Muscle of leg (tissue), 16 donors: ENCODE measurements around the gene ADGRF4. TPM values are rescaled to one million over a fixed set of nuclear protein-coding genes. Genes with fewer than 3 reads are reported as not detected.

Experiments used
- DNase-seq: peaks from one replicate; pipeline ENCODE4 v3.0.0; 2013
- H3K27ac ChIP-seq: one replicate; pipeline ENCODE4 v1.5.1; 2013; ENCODE audit warnings: mild to moderate bottlenecking, low read length, control low read depth
- H3K27me3 ChIP-seq: one replicate; pipeline ENCODE4 v1.6.1; 2013; ENCODE audit warnings: low read length; ENCODE audit not compliant: control insufficient read depth, insufficient read depth
- H3K36me3 ChIP-seq: one replicate; pipeline ENCODE4 v1.6.1; 2013; ENCODE audit warnings: low read length; ENCODE audit not compliant: control insufficient read depth, insufficient read depth
- H3K4me1 ChIP-seq: one replicate; pipeline ENCODE4 v1.6.1; 2013; ENCODE audit warnings: low read length; ENCODE audit not compliant: control insufficient read depth, insufficient read depth
- H3K4me3 ChIP-seq: one replicate; pipeline ENCODE4 v1.5.1; 2013; ENCODE audit warnings: low read length, control low read depth
- H3K9me3 ChIP-seq: replicated peaks from 2 replicates; pipeline ENCODE4 v1.6.1; 2013; ENCODE audit warnings: low read depth, low read length; ENCODE audit not compliant: control insufficient read depth
- WGBS: methylation state at CpG from one replicate; pipeline ENCODE4 v1.1.5; 2013; ENCODE audit warnings: missing lambda C conversion rate; ENCODE audit not compliant: insufficient coverage; 5-methylcytosine and 5-hydroxymethylcytosine counted together
- long read RNA-seq, 11 donors: transcript quantifications; one replicate each; lab custom pipeline, GENCODE V29; 2026
- polyA plus RNA-seq, 8 donors: library from polyadenylated mRNA; unstranded; fragments of 120-200 nt; gene quantifications; one replicate each; pipeline versions ENCODE4 v1.2.1 to v1.2.3, GENCODE V29; 2013; ENCODE audit warnings: inconsistent platforms in 1 of 8, low replicate concordance in 1 of 8; ENCODE audit not compliant: insufficient read length in 8 of 8, insufficient read depth in 1 of 8
- total RNA-seq: library from RNA; stranded (reverse); fragments of 120-200 nt; gene quantifications from one replicate; pipeline ENCODE4 v1.2.4, GENCODE V29; 2013

The ADGRF4 gene, protein sequence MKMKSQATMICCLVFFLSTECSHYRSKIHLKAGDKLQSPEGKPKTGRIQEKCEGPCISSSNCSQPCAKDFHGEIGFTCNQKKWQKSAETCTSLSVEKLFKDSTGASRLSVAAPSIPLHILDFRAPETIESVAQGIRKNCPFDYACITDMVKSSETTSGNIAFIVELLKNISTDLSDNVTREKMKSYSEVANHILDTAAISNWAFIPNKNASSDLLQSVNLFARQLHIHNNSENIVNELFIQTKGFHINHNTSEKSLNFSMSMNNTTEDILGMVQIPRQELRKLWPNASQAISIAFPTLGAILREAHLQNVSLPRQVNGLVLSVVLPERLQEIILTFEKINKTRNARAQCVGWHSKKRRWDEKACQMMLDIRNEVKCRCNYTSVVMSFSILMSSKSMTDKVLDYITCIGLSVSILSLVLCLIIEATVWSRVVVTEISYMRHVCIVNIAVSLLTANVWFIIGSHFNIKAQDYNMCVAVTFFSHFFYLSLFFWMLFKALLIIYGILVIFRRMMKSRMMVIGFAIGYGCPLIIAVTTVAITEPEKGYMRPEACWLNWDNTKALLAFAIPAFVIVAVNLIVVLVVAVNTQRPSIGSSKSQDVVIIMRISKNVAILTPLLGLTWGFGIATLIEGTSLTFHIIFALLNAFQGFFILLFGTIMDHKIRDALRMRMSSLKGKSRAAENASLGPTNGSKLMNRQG
- total RNA-seq (not detected), polyA plus RNA-seq (under 1 TPM in 5 of 8 donors, not detected in 3; 0.04 to 0.70 (median 0.16) TPM)
- long read RNA-seq, donor 1, result 0 reads
- long read RNA-seq, donor 2, result 0 reads
- long read RNA-seq, donor 3, result 0 reads
- long read RNA-seq, donor 4, result 0 reads
- long read RNA-seq, donor 5, result 0 reads
- long read RNA-seq, donor 6, result 0 reads
- long read RNA-seq, donor 7, result 0 reads
- long read RNA-seq, donor 8, result 0 reads
- long read RNA-seq, donor 9, result 0 reads
- long read RNA-seq, donor 10, result 0 reads
- long read RNA-seq, donor 11, result 0 reads

DNA sequence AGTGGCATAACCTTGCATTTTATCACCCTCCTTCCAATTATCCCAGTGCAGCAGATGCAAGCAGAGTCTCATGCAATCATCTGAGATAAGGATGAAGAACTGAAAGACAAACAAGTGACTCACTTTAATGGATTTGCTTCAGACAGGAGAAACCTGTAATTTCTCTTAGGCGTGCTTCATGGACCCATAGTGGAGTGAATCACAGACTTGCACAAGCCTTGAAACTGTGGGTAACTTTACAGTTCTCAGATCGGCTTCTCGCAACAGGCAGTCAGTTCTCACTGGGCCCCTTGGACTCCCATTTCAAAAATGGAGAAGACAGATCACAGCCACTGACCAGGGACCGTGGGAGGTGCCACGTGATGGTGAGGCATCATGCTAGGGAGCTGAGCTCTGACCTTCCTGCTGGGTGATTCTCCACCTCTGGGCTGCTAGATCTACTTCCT lies at the start of gene ADGRF4:
ADGRF4 (plus strand) TSS at position 239 of the 446 bp plus-strand sequence. CDS start 8,666 bp downstream, outside the sequence.
- no peaks in the 10 kb centered on the region for H3K9me3 ChIP-seq
- H3K4me3 ChIP-seq, result no peak within 1 kb of the TSS
- no peaks in the 10 kb centered on the region for H3K27me3 ChIP-seq
- no peaks in the 10 kb centered on the region for H3K4me1 ChIP-seq
- 89% methylated on average over 5 of the region's 5 CpGs for WGBS
- no peak for DNase-seq
- H3K27ac ChIP-seq, result no peak within 1 kb of the TSS
- no peaks in the 10 kb centered on the region for H3K36me3 ChIP-seq

DNA sequence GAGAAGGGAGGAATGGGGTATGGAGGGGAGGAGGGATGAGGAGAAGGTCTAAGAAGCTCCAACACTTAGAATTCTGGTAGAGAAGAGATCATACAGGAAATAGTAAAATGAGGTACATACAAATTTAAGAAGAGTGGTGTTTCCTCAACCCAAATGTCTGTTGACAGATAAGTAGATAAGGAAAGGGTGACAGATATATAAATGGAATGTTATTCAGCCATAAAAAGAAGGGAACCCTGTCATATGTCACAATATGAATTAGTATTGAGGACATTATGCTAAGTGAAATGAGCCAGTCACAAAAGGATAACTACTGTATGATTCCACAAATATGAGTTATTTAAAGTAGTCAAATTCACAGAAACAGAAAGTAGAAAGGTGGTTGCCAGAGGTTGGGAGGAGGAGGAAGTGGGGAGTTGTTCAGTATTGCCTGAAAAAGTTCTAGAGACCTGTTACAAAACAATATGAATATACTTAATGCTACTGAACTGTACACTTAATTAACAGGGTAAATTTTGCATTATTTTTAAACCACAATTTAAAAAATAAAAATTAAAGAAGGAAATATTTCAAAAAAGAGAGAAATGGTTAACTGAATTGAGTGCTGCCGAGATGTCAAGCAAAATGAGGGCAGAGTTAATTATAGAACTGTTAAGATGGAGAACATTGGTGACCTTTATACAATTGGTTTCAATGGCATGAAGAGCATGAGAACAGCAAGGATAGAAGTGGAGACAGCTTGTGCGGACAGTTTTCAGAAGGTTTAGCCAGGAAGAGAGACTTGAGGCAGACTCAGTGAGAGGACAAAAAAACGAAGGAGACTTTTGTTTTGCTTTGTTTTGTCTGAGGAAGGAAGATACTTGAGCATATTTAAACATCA lies 47.6 kb upstream of the ADGRF4 start:
- H3K4me3 ChIP-seq, result no peak overlapping the region
- WGBS, result 73% methylated on average over 2 of the region's 3 CpGs
- H3K9me3 ChIP-seq, result no peaks in the 10 kb centered on the region
- no peaks in the 10 kb centered on the region for H3K36me3 ChIP-seq
- H3K27ac ChIP-seq, result no peak overlapping the region
- H3K27me3 ChIP-seq, result no peaks in the 10 kb centered on the region
- no peak for DNase-seq
- no peaks in the 10 kb centered on the region for H3K4me1 ChIP-seq

DNA sequence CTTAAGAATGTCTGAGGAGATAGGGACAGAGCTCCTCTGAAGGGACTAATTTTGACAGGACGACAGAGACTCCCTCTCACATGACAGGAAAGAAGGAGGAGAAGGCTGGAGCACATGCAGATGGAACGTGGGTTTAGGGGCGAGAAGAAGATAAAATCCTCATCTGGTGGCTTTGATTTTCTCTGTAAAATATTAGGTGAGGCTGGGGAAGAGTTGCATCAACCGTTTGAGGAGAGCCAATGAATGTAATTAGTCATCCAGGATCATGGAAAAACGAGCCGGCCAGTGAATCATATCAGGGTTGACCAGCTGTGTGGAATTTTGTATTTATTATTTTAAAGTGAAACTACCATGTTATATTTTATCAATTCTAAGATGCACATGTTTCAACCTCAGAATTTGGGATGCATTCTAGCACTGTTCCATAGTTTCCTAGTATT lies 46.9 kb upstream of the ADGRF4 start:
- no peaks in the 10 kb centered on the region for H3K36me3 ChIP-seq
- WGBS, result 47% methylated on average over 2 of the region's 6 CpGs
- DNase-seq, result no peak
- no peaks in the 10 kb centered on the region for H3K4me1 ChIP-seq
- no peak overlapping the region for H3K27ac ChIP-seq
- no peak overlapping the region for H3K4me3 ChIP-seq
- H3K9me3 ChIP-seq, result no peaks in the 10 kb centered on the region
- H3K27me3 ChIP-seq, result no peaks in the 10 kb centered on the region

DNA sequence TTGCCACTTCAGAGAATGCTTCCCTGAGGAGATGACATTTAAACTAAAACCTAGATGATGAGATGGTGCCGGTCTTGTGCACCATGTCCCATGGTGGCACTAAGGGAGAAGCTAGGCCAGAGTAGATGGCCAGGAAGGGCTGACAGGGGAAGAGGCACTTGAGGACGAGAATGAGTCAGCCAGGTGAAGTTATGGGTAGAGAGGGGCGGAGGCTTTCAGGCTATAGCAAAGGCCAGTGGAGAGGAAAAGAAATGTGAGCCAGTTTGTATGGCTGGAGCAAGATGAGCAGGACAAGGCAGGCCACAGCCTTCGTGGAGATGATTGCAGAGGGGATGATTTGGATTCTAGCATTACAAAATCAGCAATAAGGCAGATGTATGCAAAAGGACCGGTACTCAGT lies 44.7 kb upstream of the ADGRF4 start:
- Histone ChIP-seq H3K36me3 (no peaks in the 10 kb centered on the region), H3K9me3 (no peaks in the 10 kb centered on the region), H3K4me3 (no peak overlapping the region), H3K4me1 (no peaks in the 10 kb centered on the region), H3K27me3 (no peaks in the 10 kb centered on the region), H3K27ac (no peak overlapping the region)
- WGBS, result 92% methylated on average over 5 of the region's 5 CpGs
- DNase-seq, result no peak

DNA sequence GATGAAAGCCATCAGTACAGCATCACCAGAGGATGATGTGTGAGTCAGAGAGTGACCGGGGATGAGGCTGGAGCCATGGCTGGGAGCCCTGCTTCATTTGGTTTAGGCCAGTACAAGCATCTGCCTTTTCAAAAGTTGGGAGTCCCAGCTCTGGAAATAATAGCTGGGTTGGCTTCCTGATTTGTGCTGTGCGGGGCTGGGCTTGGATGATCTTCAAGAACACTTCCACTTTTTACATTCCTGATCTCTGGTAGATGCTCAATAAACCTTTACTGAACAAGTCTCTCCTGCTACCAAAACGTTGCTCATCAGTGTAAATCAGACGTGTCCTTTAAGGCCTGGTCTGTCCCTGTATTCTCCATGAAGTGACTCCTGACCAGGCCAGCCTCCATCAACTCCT lies 44.1 kb upstream of the ADGRF4 start:
- 100% methylated on average over 1 of the region's 4 CpGs for WGBS
- Histone ChIP-seq H3K27ac (no peak overlapping the region), H3K27me3 (no peaks in the 10 kb centered on the region), H3K4me3 (no peak overlapping the region), H3K9me3 (no peaks in the 10 kb centered on the region), H3K4me1 (no peaks in the 10 kb centered on the region), H3K36me3 (no peaks in the 10 kb centered on the region)
- DNase-seq, result no peak

DNA sequence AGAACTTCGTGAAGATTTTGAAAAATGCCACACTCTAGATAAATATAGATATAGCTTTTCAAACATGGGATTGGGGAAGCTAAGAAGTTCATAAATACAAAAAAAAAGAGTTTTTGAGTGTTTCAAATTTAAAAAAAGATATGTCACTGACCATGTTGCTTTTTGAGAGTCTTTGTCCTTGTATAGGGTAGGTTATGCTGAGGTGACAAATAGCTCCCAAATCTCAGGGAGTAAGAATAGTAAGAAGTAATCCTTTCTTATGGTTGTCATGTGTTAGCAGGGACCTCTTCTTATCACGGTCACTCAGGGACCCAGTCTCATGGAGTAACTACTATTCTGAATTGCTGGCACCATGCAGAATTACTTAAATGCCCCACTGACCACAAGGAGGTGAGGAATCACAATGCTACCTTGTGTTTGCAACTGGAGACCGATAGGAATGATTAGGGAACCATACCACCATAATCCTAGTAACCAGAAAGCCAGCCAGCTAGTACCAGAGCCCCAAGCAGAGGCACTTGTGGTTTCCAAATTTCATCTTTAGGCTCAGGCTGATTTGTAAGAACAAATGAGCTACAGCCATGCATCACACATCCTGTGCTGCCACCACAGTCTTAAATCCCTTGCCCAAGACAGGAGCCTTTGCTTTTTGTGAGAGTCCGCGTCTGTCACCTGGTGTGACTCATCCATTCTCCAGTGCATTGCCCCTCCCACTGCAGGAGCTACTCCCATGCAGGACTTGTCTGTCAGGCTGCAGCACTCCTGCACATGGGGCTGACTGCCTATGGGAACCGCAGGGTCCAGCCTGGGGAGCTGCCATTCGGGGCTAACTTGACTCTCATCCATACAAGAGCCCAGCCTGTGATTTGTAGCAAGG lies 42.4 kb upstream of the ADGRF4 start:
- Histone ChIP-seq H3K4me3 (no peak overlapping the region), H3K36me3 (no peaks in the 10 kb centered on the region), H3K9me3 (no peaks in the 10 kb centered on the region), H3K27me3 (no peaks in the 10 kb centered on the region), H3K4me1 (no peaks in the 10 kb centered on the region), H3K27ac (no peak overlapping the region)
- 76% methylated on average over 4 of the region's 7 CpGs for whole genome bisulfite sequencing
- no peak for DNase-seq

DNA sequence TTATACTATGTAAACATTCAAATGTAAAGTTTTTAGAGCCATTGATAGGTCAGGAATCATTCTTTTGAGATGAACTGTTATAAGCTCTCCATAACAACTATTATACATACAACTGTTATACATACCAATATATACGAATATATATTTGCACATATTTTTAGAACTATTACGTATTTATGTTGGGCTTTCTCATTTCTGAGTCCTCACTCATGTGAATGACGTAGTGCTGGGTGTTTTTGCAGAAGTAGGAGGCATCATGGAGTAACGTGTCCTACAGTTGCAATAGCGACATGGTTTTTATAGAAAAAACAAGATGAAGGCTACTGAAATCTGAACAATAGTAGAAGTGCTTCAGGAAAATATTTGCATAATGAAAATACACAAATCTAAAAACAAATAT lies 36.4 kb upstream of the ADGRF4 start:
- Histone ChIP-seq H3K4me3 (no peak overlapping the region), H3K9me3 (no peaks in the 10 kb centered on the region), H3K27me3 (no peaks in the 10 kb centered on the region), H3K27ac (no peak overlapping the region), H3K4me1 (peaks cover 4% of the 10 kb centered on the region), H3K36me3 (no peaks in the 10 kb centered on the region)
- no peak for DNase-seq
- WGBS, result no CpG with 5 or more reads among the region's 5 CpGs

DNA sequence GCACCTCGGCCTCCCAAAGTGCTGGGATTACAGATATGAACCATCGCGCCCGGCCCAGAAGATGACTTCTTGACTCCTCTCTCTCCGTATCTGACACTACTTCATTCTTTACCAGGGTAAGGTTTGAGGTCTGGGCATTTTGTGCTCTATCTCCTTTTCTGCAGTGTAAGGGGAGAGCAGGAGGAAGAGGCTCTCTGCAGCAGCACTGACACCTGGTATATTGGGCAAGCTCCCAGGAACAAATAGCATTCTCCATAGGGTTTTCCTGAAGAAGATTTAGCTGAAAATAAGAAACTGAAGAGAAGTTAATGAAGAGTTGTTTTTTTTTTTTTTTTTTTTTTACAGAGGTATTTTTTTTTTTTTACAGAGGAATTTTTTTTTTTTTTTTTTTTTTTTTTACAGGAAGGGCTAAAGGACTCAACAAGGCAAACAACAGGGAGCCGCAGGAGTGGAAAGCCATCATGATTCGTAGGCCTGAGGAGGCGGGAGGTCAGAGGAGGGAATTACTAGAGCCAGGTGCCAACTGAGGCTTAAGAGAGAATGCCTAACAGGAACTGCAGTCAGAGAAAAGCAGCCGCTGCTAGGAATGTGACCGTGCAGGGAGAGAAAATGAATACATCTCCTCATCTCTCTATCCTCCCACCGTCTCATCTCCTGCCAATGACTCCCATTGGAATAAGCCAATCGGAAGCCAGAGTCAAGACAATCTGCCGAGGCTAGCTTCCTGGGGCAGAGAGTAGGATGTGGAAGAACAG lies 34.7 kb upstream of the ADGRF4 start:
- no peaks in the 10 kb centered on the region for H3K36me3 ChIP-seq
- DNase-seq, result peak; percentile 40
- peaks cover 4% of the 10 kb centered on the region for H3K4me1 ChIP-seq
- no peaks in the 10 kb centered on the region for H3K9me3 ChIP-seq
- 32% methylated on average over 3 of the region's 13 CpGs for WGBS
- H3K27me3 ChIP-seq, result no peaks in the 10 kb centered on the region
- no peak overlapping the region for H3K27ac ChIP-seq
- no peak overlapping the region for H3K4me3 ChIP-seq
